ENCODE measurements around the gene TRIM45. TPM values are rescaled to one million over a fixed set of nuclear protein-coding genes. Genes with fewer than 3 reads are reported as not detected.

TRIM45 gene
- total RNA-seq, 1 donor from 2014 or later, result 15.7 TPM

DNA sequence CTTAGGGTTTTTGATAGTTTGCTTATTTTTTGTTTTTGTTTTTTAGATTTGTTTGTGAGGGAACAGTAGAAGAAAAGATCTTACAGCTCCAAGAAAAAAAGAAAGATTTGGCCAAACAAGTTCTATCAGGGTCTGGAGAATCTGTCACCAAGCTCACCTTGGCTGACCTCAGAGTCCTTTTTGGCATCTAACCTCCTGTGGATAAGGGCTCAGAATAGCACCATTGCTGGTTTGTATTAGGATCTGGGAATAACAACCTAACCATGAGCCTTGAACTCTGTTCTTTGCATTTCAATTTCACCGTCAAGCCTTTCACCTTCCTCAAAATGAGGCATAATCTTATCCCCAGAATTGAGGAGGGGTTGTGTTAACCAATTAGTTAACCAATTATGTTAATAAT, 20.2 kb downstream of the TRIM45 start:
- peaks cover 38% of the 10 kb centered on the region for H3K36me3 Mint-ChIP-seq

DNA sequence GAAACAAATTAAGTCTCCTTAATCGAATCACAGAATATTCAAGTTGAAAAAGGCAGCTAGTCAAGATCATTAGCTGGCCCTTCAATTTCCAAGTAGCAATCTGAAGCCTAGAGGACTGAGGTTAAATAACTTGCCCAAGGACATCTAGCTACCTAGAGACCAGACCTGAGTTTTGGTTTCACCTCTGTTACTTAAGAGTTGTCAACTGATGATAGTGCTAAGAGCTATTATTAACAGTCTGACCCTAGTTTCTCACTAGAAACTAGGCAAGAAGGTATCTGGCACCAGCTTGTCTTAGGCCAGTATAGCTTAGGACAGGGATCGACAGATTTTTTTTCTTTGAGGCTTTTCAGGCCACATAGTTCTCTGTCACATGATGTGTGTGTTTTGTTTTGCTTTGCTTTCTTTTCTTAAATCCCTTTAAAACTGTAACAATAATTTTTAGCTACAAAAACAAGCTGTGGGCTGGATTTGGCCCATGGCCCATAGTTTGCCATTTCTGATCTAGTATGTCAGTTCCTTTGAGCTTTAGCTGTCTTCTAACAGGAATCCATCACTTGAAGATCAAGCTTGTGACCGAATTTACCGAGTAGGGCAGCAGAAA, 23.2 kb downstream of the TRIM45 start:
- Histone ChIP-seq H3K9ac (no peak overlapping the region), H3K4me2 (no peak overlapping the region), H3K27ac (no peak overlapping the region), H3K4me3 (no peak overlapping the region), H3F3A (ENCODE audit: low read depth) (no peaks in the 10 kb centered on the region), H3K4me1 (no peaks in the 10 kb centered on the region), H3K9me3 (ENCODE audit: low read depth) (no peaks in the 10 kb centered on the region), H3K36me3 (no peaks in the 10 kb centered on the region), H4K20me1 (ENCODE audit: low read depth) (no peaks in the 10 kb centered on the region), H3K27me3 (no peaks in the 10 kb centered on the region), H3K79me2 (ENCODE audit: low read depth) (no peaks in the 10 kb centered on the region), H2AFZ (replicated peaks) (no peak overlapping the region)
- H3K4me3 Mint-ChIP-seq, result no peak overlapping the region
- TF ChIP-seq, protein P1, sequence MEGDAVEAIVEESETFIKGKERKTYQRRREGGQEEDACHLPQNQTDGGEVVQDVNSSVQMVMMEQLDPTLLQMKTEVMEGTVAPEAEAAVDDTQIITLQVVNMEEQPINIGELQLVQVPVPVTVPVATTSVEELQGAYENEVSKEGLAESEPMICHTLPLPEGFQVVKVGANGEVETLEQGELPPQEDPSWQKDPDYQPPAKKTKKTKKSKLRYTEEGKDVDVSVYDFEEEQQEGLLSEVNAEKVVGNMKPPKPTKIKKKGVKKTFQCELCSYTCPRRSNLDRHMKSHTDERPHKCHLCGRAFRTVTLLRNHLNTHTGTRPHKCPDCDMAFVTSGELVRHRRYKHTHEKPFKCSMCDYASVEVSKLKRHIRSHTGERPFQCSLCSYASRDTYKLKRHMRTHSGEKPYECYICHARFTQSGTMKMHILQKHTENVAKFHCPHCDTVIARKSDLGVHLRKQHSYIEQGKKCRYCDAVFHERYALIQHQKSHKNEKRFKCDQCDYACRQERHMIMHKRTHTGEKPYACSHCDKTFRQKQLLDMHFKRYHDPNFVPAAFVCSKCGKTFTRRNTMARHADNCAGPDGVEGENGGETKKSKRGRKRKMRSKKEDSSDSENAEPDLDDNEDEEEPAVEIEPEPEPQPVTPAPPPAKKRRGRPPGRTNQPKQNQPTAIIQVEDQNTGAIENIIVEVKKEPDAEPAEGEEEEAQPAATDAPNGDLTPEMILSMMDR (IDR thresholded peaks at IDR 0.05), result no peak
- TF ChIP-seq EZH2phosphoT487 (IDR thresholded peaks at IDR 0.05), result no peak
- TF ChIP-seq EZH2 (IDR thresholded peaks at IDR 0.05), result no peak
- no peak for DNase-seq (ENCODE audit: low spot score)
- H3K36me3 Mint-ChIP-seq, result peaks cover 36% of the 10 kb centered on the region
- H3K9me3 Mint-ChIP-seq, result no peaks in the 10 kb centered on the region
- peaks cover 5% of the 10 kb centered on the region for H3K27me3 Mint-ChIP-seq (ENCODE audit: insufficient read depth, low read depth)
- no peak overlapping the region for H3K27ac Mint-ChIP-seq
- peaks cover 11% of the 10 kb centered on the region for H3K4me1 Mint-ChIP-seq

More for the DNA sequence above, 20.2 kb downstream of the TRIM45 start:
- Mint-ChIP-seq H3K4me3 (no peak overlapping the region), H3K9me3 (no peaks in the 10 kb centered on the region), H3K27me3 (ENCODE audit: insufficient read depth, low read depth) (peaks cover 5% of the 10 kb centered on the region), H3K27ac (no peak overlapping the region), H3K4me1 (no peaks in the 10 kb centered on the region)
- Histone ChIP-seq H3K4me1 (no peaks in the 10 kb centered on the region), H2AFZ (replicated peaks) (no peak overlapping the region), H3K27ac (no peak overlapping the region), H3K27me3 (no peaks in the 10 kb centered on the region), H3K9me3 (ENCODE audit: low read depth) (no peaks in the 10 kb centered on the region), H3K79me2 (ENCODE audit: low read depth) (no peaks in the 10 kb centered on the region), H3K36me3 (no peaks in the 10 kb centered on the region), H3K9ac (no peak overlapping the region), H3K4me3 (no peak overlapping the region), H3K4me2 (no peak overlapping the region), H3F3A (ENCODE audit: low read depth) (no peaks in the 10 kb centered on the region), H4K20me1 (ENCODE audit: low read depth) (no peaks in the 10 kb centered on the region)
- TF ChIP-seq, protein P1 (IDR thresholded peaks at IDR 0.05), result no peak
- DNase-seq (ENCODE audit: low spot score), result no peak

DNA sequence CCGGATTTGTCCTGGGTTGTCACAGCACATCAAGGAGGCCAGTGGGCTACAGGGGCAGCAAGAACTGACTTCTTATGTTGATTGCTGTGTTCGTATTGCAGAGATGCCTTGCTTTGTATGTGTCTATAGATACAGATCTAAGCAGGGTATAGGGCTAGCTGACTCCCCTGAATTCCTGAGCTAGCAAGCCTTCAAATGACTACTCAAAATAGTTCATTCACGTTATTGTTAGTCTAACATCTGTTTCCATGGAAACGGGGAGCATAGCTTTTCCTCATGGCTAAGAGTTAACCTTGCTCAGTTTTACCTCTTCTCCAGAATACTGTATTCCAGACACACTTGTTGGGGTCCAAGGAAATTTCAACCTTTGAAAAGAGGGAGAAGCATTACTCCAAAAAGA, 24.1 kb downstream of the TRIM45 start:
- Histone ChIP-seq H3K27me3 (no peaks in the 10 kb centered on the region), H3K9ac (no peak overlapping the region), H3K4me3 (no peak overlapping the region), H3K79me2 (ENCODE audit: low read depth) (no peaks in the 10 kb centered on the region), H2AFZ (replicated peaks) (no peak overlapping the region), H3K36me3 (no peaks in the 10 kb centered on the region), H3K4me2 (no peak overlapping the region), H3K27ac (no peak overlapping the region), H3K4me1 (no peaks in the 10 kb centered on the region), H4K20me1 (ENCODE audit: low read depth) (no peaks in the 10 kb centered on the region), H3K9me3 (ENCODE audit: low read depth) (no peaks in the 10 kb centered on the region), H3F3A (ENCODE audit: low read depth) (no peaks in the 10 kb centered on the region)
- H3K27ac Mint-ChIP-seq, result no peak overlapping the region
- no peak overlapping the region for H3K4me3 Mint-ChIP-seq
- no peaks in the 10 kb centered on the region for H3K9me3 Mint-ChIP-seq
- peaks cover 21% of the 10 kb centered on the region for H3K4me1 Mint-ChIP-seq
- H3K27me3 Mint-ChIP-seq (ENCODE audit: insufficient read depth, low read depth), result peaks cover 5% of the 10 kb centered on the region
- no peak for TF ChIP-seq EZH2phosphoT487 (IDR thresholded peaks at IDR 0.05)
- peaks cover 29% of the 10 kb centered on the region for H3K36me3 Mint-ChIP-seq
- no peak for DNase-seq (ENCODE audit: low spot score)

DNA sequence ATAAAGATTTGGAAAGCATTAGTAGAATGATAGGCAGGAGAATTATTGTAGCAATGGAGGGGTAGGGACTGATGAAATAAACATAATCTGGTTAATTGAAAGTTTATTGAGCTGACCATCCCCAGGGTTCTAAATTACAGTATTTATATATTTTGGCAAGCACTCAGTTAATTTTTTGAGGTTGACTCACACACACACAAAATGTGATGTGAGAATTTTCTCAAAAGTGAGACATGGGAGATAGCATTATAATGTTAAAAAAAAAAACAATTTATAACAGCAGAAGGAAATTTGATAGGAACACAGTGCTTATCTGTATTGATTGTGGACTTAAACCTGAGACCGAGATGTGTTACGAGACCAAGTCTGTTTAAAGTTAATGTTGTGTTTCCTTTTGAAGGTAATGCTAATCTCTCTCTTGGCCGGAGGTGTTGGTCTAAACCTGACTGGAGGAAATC, 24.6 kb downstream of the TRIM45 start:
- no peak for DNase-seq (ENCODE audit: low spot score)
- Mint-ChIP-seq H3K27ac (no peak overlapping the region), H3K27me3 (ENCODE audit: insufficient read depth, low read depth) (peaks cover 3% of the 10 kb centered on the region), H3K36me3 (peaks cover 26% of the 10 kb centered on the region), H3K4me3 (no peak overlapping the region), H3K4me1 (peaks cover 22% of the 10 kb centered on the region), H3K9me3 (no peaks in the 10 kb centered on the region)
- Histone ChIP-seq H3K79me2 (ENCODE audit: low read depth) (no peaks in the 10 kb centered on the region), H3K4me1 (no peaks in the 10 kb centered on the region), H2AFZ (replicated peaks) (no peak overlapping the region), H3K4me2 (no peak overlapping the region), H3K27ac (no peak overlapping the region), H3K9me3 (ENCODE audit: low read depth) (no peaks in the 10 kb centered on the region), H3F3A (ENCODE audit: low read depth) (no peaks in the 10 kb centered on the region), H3K9ac (no peak overlapping the region), H3K27me3 (no peaks in the 10 kb centered on the region), H3K36me3 (no peaks in the 10 kb centered on the region), H4K20me1 (ENCODE audit: low read depth) (no peaks in the 10 kb centered on the region), H3K4me3 (no peak overlapping the region)
- TF ChIP-seq EZH2 (IDR thresholded peaks at IDR 0.05), result no peak
- TF ChIP-seq EZH2phosphoT487 (IDR thresholded peaks at IDR 0.05), result no peak
- TF ChIP-seq, protein P1 (IDR thresholded peaks at IDR 0.05), result no peak

All from neural progenitor cell (in vitro differentiated cells).